Measurements from ENCODE around the gene METTL22. TPM values are rescaled to one million over a fixed set of nuclear protein-coding genes. Genes with fewer than 3 reads are reported as not detected.

The METTL22 gene
- total and polyA plus RNA-seq, 2 donors (not counting 1 experiment from before 2014, with no cell fraction given), result 49.5 to 62.9 TPM

DNA sequence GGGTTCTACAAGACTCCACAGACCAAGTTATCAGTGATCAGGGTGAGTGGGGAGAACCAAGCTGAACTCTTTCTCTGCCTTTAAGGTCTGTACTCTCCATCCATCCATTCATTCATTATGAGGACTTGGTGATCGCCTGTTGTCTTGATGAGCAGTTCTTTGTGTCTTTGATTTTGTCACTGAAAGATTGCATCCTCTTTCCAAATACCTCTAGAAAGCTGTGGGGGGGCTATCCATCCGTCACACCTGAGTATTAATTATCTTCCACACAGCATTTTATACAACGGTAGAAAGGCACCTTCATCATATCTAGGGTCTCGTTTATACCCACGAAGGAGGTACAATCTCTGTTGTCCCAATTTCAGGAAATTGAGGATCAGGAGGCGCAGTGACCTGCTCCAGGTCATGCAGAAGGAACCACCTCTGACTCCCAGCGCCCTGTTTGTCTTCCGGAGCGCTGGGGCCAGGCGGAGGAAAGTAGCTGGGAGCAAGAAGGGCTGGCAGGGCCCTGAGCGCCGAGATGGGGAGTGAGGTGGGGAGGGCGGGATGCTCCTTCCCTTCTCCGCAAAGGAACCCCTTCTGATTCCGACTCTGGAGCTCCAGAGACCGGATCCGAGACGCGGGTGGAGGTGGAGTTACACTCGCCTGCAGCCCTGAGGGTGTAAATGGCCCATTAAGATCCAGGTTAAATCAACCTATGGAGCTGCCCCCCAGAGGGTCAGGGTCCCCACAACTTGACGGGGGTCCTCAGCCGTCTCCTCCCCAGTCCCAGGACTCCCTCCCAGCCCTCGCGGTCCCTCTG lies 52.3 kb downstream of the METTL22 start:
- peaks cover 41% of the 10 kb centered on the region for H3K79me2 ChIP-seq (ENCODE audit: control insufficient read depth, insufficient read depth, low read length)
- peak overlapping the region; percentile 96 for H3K9ac ChIP-seq (ENCODE audit: low read length)
- TF ChIP-seq EZH2 (IDR thresholded peaks at IDR 0.05; ENCODE audit: borderline replicate concordance, insufficient read depth, low read depth, low read length, poor library complexity, severe bottlenecking), result no peak
- TF ChIP-seq, protein P1, sequence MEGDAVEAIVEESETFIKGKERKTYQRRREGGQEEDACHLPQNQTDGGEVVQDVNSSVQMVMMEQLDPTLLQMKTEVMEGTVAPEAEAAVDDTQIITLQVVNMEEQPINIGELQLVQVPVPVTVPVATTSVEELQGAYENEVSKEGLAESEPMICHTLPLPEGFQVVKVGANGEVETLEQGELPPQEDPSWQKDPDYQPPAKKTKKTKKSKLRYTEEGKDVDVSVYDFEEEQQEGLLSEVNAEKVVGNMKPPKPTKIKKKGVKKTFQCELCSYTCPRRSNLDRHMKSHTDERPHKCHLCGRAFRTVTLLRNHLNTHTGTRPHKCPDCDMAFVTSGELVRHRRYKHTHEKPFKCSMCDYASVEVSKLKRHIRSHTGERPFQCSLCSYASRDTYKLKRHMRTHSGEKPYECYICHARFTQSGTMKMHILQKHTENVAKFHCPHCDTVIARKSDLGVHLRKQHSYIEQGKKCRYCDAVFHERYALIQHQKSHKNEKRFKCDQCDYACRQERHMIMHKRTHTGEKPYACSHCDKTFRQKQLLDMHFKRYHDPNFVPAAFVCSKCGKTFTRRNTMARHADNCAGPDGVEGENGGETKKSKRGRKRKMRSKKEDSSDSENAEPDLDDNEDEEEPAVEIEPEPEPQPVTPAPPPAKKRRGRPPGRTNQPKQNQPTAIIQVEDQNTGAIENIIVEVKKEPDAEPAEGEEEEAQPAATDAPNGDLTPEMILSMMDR (IDR thresholded peaks at IDR 0.05), result no peak
- H3K27ac ChIP-seq (ENCODE audit: low read length in 2 of 2), result no peak overlapping the region
- peak overlapping the region; percentile 3 to 99 (median 71) for H3K4me3 ChIP-seq (ENCODE audit: control extremely low read depth in 1 of 5, extremely low read depth in 1 of 5, insufficient read depth in 1 of 5, low read depth in 2 of 5, low read length in 4 of 5)
- Mint-ChIP-seq H3K27me3 (no peaks in the 10 kb centered on the region), H3K4me1 (peaks cover 24% of the 10 kb centered on the region), H3K27ac (peak overlapping the region; percentile 68), H3K4me3 (peak overlapping the region; percentile 92), H3K9me3 (ENCODE audit: insufficient read depth) (no peaks in the 10 kb centered on the region)
- intact Hi-C loops (cut with micrococcal nuclease), result loop anchor here (1.0 to 10.0 kb wide), 5 partner anchors 53 to 461 kb away; partner anchors contain the start of genes CARHSP1, METTL22, PMM2 and TMEM186
- H3K4me1 ChIP-seq (ENCODE audit: control insufficient read depth in 2 of 2, insufficient read depth in 2 of 2, low read length in 2 of 2), result peaks cover 17 to 18% of the 10 kb centered on the region in 2 donors
- WGBS (ENCODE audit: insufficient coverage), result 8% methylated on average over 21 of the region's 24 CpGs
- no peaks in the 10 kb centered on the region for H3K9me3 ChIP-seq (ENCODE audit: control extremely low read depth in 1 of 3, control insufficient read depth in 2 of 3, insufficient read depth in 1 of 3, low read length in 2 of 3)
- ATAC-seq (ENCODE audit: low read depth), result no peak
- peak overlapping the region; percentile 95 for H2AFZ ChIP-seq (ENCODE audit: insufficient read depth, low read depth, low read length, poor library complexity, severe bottlenecking)
- H3K4me2 ChIP-seq (replicated peaks; ENCODE audit: low read depth, low read length, poor library complexity, severe bottlenecking), result peak overlapping the region; percentile 99
- H3K36me3 ChIP-seq (replicated peaks in 1 of 2; ENCODE audit: control extremely low read depth in 1 of 2, control insufficient read depth in 1 of 2, extremely low read depth in 1 of 2, insufficient read depth in 2 of 2, low read length in 1 of 2), result no peaks in the 10 kb centered on the region
- no peak for DNase-seq
- CTCF ChIA-PET, result interaction anchor here (0.8 to 1.5 kb wide), 2 partner anchors 206 to 465 kb away, joined by 4 read pairs; no protein-coding TSS in a partner anchor
- POLR2A ChIA-PET, result interaction anchor here (0.6 kb wide), 1 partner anchor 21 kb away, joined by 4 read pairs; no protein-coding TSS in a partner anchor
- H4K20me1 ChIP-seq (ENCODE audit: control insufficient read depth, insufficient read depth, low read length, poor library complexity, severe bottlenecking), result peaks cover 21% of the 10 kb centered on the region
- no peaks in the 10 kb centered on the region for H3K27me3 ChIP-seq (replicated peaks in 1 of 4; ENCODE audit: control extremely low read depth in 1 of 4, control insufficient read depth in 3 of 4, insufficient read depth in 4 of 4, low read length in 3 of 4)

Data from B cell (primary cell).